ENCODE data around the gene PPP1R15A. TPM values are rescaled to one million over a fixed set of nuclear protein-coding genes. Genes with fewer than 3 reads are reported as not detected.

PPP1R15A gene
- 30.8 and 31.8 TPM in 2 replicates for total RNA-seq

GRCh38 chr19:48872182-48872883, at the start of gene PPP1R15A:
PPP1R15A (plus strand) TSS chr19:48872421; CDS start chr19:48873234, 813 bp downstream.
- no peaks in the 10 kb centered on the region for H3K9me3 Mint-ChIP-seq
- H3K27ac Mint-ChIP-seq = peak within 1 kb of the TSS; percentile 99
- H3K4me3 Mint-ChIP-seq (ENCODE audit: low read depth) = peak within 1 kb of the TSS; percentile 94
- H3K36me3 Mint-ChIP-seq (ENCODE audit: low read depth) = peaks cover 40% of the 10 kb centered on the region
- H3K27me3 Mint-ChIP-seq (ENCODE audit: low read depth) = peaks cover 4% of the 10 kb centered on the region
- intact Hi-C loops (cut with micrococcal nuclease) = loop anchor here (5.0 kb wide), 1 partner anchor 550 kb away; a partner anchor contains a TSS
- peaks cover 40% of the 10 kb centered on the region for H3K4me1 Mint-ChIP-seq (ENCODE audit: low read depth)
- peak; percentile 98 for DNase-seq (ENCODE audit: low spot score)

DNA sequence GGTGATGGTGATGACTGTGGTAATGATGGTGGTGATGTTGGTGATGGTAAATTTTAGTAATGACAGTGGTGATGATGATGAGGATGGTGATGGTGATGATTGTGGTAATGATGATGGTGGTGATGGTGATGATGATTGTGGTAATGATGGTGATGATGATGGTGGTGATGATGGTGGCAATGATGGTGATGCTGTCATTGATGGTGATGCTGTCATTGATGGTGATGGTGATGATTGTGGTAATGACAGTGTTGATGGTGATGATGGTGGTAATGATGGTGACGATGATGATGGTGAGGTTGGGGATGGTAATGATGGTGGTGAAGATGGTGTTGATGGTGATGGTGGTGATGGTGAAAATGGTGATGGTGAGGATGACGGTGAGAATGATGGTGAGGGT, 49.7 kb upstream of the PPP1R15A start:
- Mint-ChIP-seq H3K4me3 (ENCODE audit: low read depth) (no peak overlapping the region), H3K27me3 (ENCODE audit: low read depth) (no peaks in the 10 kb centered on the region), H3K4me1 (ENCODE audit: low read depth) (no peaks in the 10 kb centered on the region), H3K27ac (no peak overlapping the region), H3K9me3 (no peaks in the 10 kb centered on the region), H3K36me3 (ENCODE audit: low read depth) (no peaks in the 10 kb centered on the region)
- no peak for DNase-seq (ENCODE audit: low spot score)
- intact Hi-C loops (cut with micrococcal nuclease) = no loop called here

DNA sequence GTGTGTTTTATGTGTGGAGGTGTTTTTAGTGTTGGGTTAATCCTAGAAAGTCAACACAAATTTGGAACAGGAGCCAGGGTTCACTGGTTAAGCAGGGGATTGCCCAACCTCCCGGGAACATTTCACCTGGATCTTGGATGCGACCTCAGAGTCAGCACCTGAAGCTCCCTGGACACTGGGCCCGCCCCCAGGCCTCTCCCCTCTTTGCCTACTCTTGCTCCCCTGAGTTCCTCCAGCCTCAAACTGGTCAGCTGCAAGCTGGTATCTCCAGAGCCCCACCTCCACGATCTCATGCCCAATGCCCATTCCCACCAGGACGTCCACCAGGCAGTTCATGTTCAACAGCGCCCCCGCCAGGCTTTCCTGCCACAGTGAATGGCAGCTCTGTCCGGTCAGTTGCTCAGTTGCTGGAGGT, 45.6 kb upstream of the PPP1R15A start:
- Mint-ChIP-seq H3K4me3 (ENCODE audit: low read depth) (no peak overlapping the region), H3K36me3 (ENCODE audit: low read depth) (no peaks in the 10 kb centered on the region), H3K4me1 (ENCODE audit: low read depth) (no peaks in the 10 kb centered on the region), H3K27ac (no peak overlapping the region), H3K9me3 (no peaks in the 10 kb centered on the region), H3K27me3 (ENCODE audit: low read depth) (no peaks in the 10 kb centered on the region)
- intact Hi-C loops (cut with micrococcal nuclease) = no loop called here
- DNase-seq (ENCODE audit: low spot score) = no peak

DNA sequence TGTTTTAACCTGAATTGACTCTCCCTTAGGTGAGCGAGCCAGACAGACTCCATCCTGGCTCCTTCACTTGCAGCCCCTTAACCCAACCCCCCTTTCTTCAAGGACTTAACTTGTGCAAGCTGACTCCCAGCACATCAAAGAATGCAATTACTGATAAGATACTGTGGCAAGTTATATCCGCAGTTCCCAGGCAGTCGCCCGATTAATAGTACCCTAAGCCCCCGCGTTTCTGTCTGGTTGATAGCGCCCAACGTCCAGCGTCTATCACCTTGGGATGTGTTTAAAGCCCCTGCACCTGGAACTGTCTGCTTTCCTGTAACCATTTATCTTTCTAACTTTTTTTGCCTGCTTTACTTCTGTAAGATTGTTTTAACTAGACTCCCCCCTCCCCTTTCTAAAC, 42.1 kb upstream of the PPP1R15A start:
- H3K27me3 Mint-ChIP-seq (ENCODE audit: low read depth) = no peaks in the 10 kb centered on the region
- intact Hi-C loops (cut with micrococcal nuclease) = no loop called here

DNA sequence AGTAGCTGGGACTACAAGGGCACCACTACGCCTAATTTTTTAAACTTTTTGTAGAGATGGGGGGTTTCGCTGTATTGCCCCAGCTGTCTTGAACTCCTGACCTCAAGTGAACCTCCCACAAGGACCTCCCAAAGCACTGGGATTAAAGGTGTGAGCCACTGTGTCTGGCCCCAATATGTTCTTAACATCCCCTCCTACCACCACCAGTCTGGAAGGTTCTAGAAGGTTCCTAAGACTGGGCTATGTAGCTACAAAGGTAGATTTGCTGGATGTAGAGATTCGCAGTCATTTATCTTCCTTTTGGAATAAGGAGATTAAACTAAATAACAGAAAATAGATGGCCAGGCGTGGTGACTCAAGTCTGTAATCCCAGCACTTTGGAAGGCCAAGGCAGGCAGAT, 41.3 kb upstream of the PPP1R15A start:
- no peaks in the 10 kb centered on the region for H3K27me3 Mint-ChIP-seq (ENCODE audit: low read depth)
- DNase-seq (ENCODE audit: low spot score) = no peak
- H3K27ac Mint-ChIP-seq = no peak overlapping the region
- H3K9me3 Mint-ChIP-seq = no peaks in the 10 kb centered on the region
- no peaks in the 10 kb centered on the region for H3K36me3 Mint-ChIP-seq (ENCODE audit: low read depth)
- peaks cover 6% of the 10 kb centered on the region for H3K4me1 Mint-ChIP-seq (ENCODE audit: low read depth)
- intact Hi-C loops (cut with micrococcal nuclease) = no loop called here
- H3K4me3 Mint-ChIP-seq (ENCODE audit: low read depth) = no peak overlapping the region

More for the DNA sequence above, 42.1 kb upstream of the PPP1R15A start:
- H3K27ac Mint-ChIP-seq = no peak overlapping the region
- no peaks in the 10 kb centered on the region for H3K36me3 Mint-ChIP-seq (ENCODE audit: low read depth)
- DNase-seq (ENCODE audit: low spot score) = no peak
- H3K4me1 Mint-ChIP-seq (ENCODE audit: low read depth) = no peaks in the 10 kb centered on the region
- H3K4me3 Mint-ChIP-seq (ENCODE audit: low read depth) = no peak overlapping the region
- H3K9me3 Mint-ChIP-seq = no peaks in the 10 kb centered on the region

DNA sequence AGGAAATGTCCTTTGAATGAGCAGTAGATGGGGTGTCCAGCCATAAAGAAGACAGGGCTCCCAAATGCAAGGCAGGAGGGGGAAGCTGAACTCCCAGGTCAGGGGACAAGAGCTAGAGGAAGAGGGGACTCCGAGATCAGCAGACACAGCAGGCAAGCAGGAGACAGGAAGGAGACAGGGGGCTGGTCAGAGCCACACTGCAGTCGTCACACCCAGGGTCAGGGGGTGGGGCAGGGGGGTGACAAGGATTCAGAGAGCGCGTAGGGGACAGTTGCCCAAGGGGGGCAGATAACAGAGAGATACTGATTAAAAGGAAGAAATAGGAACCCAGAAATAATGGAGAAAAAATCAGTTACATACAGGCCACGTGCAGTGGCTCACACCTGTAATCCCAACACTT, 39.2 kb upstream of the PPP1R15A start:
- H3K36me3 Mint-ChIP-seq (ENCODE audit: low read depth) = no peaks in the 10 kb centered on the region
- H3K27me3 Mint-ChIP-seq (ENCODE audit: low read depth) = peaks cover 2% of the 10 kb centered on the region
- no peaks in the 10 kb centered on the region for H3K9me3 Mint-ChIP-seq
- no peak overlapping the region for H3K4me3 Mint-ChIP-seq (ENCODE audit: low read depth)
- no peak for DNase-seq (ENCODE audit: low spot score)
- H3K4me1 Mint-ChIP-seq (ENCODE audit: low read depth) = peaks cover 15% of the 10 kb centered on the region
- H3K27ac Mint-ChIP-seq = no peak overlapping the region
- intact Hi-C loops (cut with micrococcal nuclease) = no loop called here

DNA sequence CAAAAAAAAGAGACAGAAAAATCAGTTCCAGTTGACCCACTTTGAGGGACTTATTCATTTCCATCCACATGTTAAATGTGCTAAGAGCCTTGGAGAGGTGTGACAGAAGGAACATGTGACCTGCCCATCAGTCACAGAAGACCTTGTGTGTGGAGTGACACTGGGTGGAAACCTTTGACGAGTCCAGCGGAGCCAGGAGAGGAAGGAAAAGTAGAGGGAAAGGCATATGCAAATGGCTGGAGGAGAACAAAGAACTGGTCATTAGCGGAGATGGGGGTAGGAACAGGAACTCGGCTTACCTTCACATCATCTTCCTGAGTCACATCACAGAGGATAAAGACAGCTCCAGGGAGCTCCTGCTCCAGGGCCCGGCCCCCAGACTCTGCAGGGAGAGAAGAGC, 38.2 kb upstream of the PPP1R15A start:
- no peak overlapping the region for H3K27ac Mint-ChIP-seq
- H3K36me3 Mint-ChIP-seq (ENCODE audit: low read depth) = no peaks in the 10 kb centered on the region
- H3K4me3 Mint-ChIP-seq (ENCODE audit: low read depth) = peak overlapping the region; percentile 6
- peaks cover 2% of the 10 kb centered on the region for H3K27me3 Mint-ChIP-seq (ENCODE audit: low read depth)
- DNase-seq (ENCODE audit: low spot score) = no peak
- H3K4me1 Mint-ChIP-seq (ENCODE audit: low read depth) = peaks cover 15% of the 10 kb centered on the region
- intact Hi-C loops (cut with micrococcal nuclease) = loop anchor here (2.0 kb wide), 1 partner anchor 187 kb away; the partner anchor contains the start of gene CA11
- no peaks in the 10 kb centered on the region for H3K9me3 Mint-ChIP-seq

GRCh38 chr19:48835734-48836088, 36.5 kb upstream of the PPP1R15A start:
- Mint-ChIP-seq H3K4me3 (ENCODE audit: low read depth) (peak overlapping the region; percentile 83), H3K27ac (peak overlapping the region; percentile 76), H3K27me3 (ENCODE audit: low read depth) (peaks cover 2% of the 10 kb centered on the region), H3K9me3 (no peaks in the 10 kb centered on the region), H3K4me1 (ENCODE audit: low read depth) (peaks cover 15% of the 10 kb centered on the region), H3K36me3 (ENCODE audit: low read depth) (no peaks in the 10 kb centered on the region)
- intact Hi-C loops (cut with micrococcal nuclease) = loop anchor here (1.0 to 2.0 kb wide), 3 partner anchors 40 to 189 kb away; partner anchors contain the start of gene CA11
- DNase-seq (ENCODE audit: low spot score) = peak; percentile 85

DNA sequence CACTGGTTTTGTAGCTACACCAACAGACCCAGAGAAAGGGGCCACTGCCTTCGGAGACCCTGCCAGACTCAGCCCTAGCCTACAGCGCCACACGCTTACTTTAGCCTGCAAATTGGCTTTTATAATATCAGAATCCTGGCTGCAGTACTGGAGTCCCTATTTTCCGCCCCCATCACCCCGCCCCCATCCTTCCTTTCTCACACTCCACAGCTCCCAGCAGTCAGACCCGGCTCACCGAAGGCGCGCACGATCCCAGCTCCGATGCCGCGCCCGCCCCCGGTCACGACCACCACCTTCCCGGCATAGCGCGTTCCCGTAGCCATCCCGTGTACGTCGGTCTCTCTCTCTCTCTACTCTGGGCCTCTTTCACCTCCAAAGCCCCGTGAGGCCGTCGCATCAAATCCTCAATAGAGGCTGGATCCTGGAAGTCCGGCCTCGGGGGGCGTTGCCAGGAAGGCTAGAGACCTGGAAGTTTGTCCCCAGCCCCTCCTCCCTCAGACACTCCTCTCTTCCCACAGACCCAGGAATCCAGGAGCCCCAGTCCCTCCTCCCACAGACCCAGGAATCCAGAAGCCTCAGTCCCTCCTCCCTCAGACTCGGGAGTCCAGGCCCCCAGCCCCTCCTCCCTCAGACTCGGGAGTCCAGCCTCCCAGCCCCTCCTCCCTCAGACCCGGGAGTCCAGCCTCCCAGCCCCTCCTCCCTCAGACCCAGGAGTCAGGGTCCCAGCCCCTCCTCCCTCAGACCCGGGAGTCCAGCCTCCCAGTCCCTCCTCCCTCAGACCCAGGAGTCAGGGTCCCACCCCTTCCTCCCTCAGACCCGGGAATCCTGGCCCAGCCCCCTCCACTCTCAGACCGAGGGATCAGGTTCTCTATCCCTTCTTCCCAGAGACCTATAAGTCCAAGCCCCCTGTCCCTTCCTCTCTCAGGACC, 35.9 kb upstream of the PPP1R15A start, which contains the start of gene HSD17B14:
Gene HSD17B14, minus strand, starts transcription at position 403 of the 929 bp plus-strand sequence. Its CDS starts 80 bp downstream, at position 323.
- Mint-ChIP-seq H3K4me3 (ENCODE audit: low read depth) (peak within 1 kb of the TSS; percentile 83), H3K36me3 (ENCODE audit: low read depth) (no peaks in the 10 kb centered on the region), H3K4me1 (ENCODE audit: low read depth) (peaks cover 15% of the 10 kb centered on the region), H3K27me3 (ENCODE audit: low read depth) (peaks cover 2% of the 10 kb centered on the region), H3K27ac (peak within 1 kb of the TSS; percentile 76), H3K9me3 (no peaks in the 10 kb centered on the region)
- intact Hi-C loops (cut with micrococcal nuclease) = no loop called here
- no peak for DNase-seq (ENCODE audit: low spot score)

- no peaks in the 10 kb centered on the region for H3K9me3 Mint-ChIP-seq
- DNase-seq (ENCODE audit: low spot score) = peak; percentile 68
- intact Hi-C loops (cut with micrococcal nuclease) = no loop called here
- peak overlapping the region; percentile 83 for H3K4me3 Mint-ChIP-seq (ENCODE audit: low read depth)
- H3K4me1 Mint-ChIP-seq (ENCODE audit: low read depth) = peaks cover 15% of the 10 kb centered on the region
- H3K27ac Mint-ChIP-seq = peak overlapping the region; percentile 24
- H3K36me3 Mint-ChIP-seq (ENCODE audit: low read depth) = no peaks in the 10 kb centered on the region
- H3K27me3 Mint-ChIP-seq (ENCODE audit: low read depth) = peaks cover 2% of the 10 kb centered on the region
These were observed 35.1 kb upstream of the PPP1R15A start for GRCh38 chr19:48837051-48837524.

GRCh38 chr19:48837687-48838086, 34.5 kb upstream of the PPP1R15A start:
- peaks cover 2% of the 10 kb centered on the region for H3K27me3 Mint-ChIP-seq (ENCODE audit: low read depth)
- peak overlapping the region; percentile 34 for H3K4me3 Mint-ChIP-seq (ENCODE audit: low read depth)
- H3K9me3 Mint-ChIP-seq = no peaks in the 10 kb centered on the region
- no peaks in the 10 kb centered on the region for H3K36me3 Mint-ChIP-seq (ENCODE audit: low read depth)
- no peak overlapping the region for H3K27ac Mint-ChIP-seq
- intact Hi-C loops (cut with micrococcal nuclease) = no loop called here
- no peak for DNase-seq (ENCODE audit: low spot score)
- H3K4me1 Mint-ChIP-seq (ENCODE audit: low read depth) = peaks cover 15% of the 10 kb centered on the region

DNA sequence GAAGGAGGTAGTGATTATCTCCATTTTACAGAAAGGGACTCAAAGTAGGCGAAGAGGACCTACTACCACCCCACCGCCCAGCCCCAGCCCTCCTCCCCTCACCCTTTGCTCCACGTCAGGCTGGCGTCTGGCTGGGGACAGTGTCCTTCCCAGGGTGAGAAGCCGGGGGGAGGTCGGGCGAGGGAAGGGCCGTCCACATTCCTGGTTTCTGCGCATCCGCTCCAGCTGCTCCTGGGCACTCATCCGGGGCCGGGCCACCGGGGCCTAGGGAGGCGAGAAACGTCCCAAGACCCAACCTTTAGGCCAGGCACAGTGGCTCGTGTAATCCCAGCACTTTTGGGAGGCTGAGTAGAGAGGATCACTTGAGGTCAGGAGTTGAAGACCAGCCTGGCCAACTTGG, 31.2 kb upstream of the PPP1R15A start:
- Mint-ChIP-seq H3K9me3 (no peaks in the 10 kb centered on the region), H3K4me1 (ENCODE audit: low read depth) (peaks cover 8% of the 10 kb centered on the region), H3K36me3 (ENCODE audit: low read depth) (no peaks in the 10 kb centered on the region), H3K27me3 (ENCODE audit: low read depth) (peaks cover 2% of the 10 kb centered on the region), H3K4me3 (ENCODE audit: low read depth) (no peak overlapping the region), H3K27ac (no peak overlapping the region)
- intact Hi-C loops (cut with micrococcal nuclease) = no loop called here
- DNase-seq (ENCODE audit: low spot score) = no peak

Data from activated T-helper 2 cell treated with anti-CD3 and anti-CD28 coated beads, Interferon-gamma antibody, Interleukin-2, Interleukin-4, amounts not matched to agents 10 μg/mL and 5 μg/mL and 100 μg/mL, durations not matched to agents 14 hours and 24 hours and 36 hours (primary cell).